HEK293 (cell line): ENCODE data around the gene FAM110A.

Experiments
- BCL11B ChIP-seq: fragments of 450-650 bp; formaldehyde crosslinking; IDR thresholded peaks from 2 replicates; pipeline ENCODE4 v1.5.1; 2016; ENCODE audit warnings: low read depth, missing biosample characterization, missing genetic modification characterization
- OVOL3 ChIP-seq: fragments of 450-650 bp; formaldehyde crosslinking; IDR thresholded peaks from 2 replicates; pipeline ENCODE4 v1.5.1; 2016; ENCODE audit warnings: missing biosample characterization, missing genetic modification characterization
- SP2 ChIP-seq: fragments of 450-650 bp; formaldehyde crosslinking; IDR thresholded peaks from 2 replicates; pipeline ENCODE4 v1.5.1; 2016; ENCODE audit warnings: missing biosample characterization, missing genetic modification characterization
- YY1 ChIP-seq: fragments of 450-650 bp; formaldehyde crosslinking; IDR thresholded peaks from 2 replicates; pipeline ENCODE4 v1.5.1; 2018; ENCODE audit warnings: missing biosample characterization, missing genetic modification characterization
- ZBTB20 ChIP-seq: fragments of 450-650 bp; formaldehyde crosslinking; IDR thresholded peaks from 2 replicates; pipeline ENCODE4 v1.5.1; 2016; ENCODE audit warnings: missing biosample characterization, missing genetic modification characterization
- ZBTB48 ChIP-seq: fragments of 450-650 bp; formaldehyde crosslinking; IDR thresholded peaks from 2 replicates; pipeline ENCODE4 v1.5.1; 2016; ENCODE audit warnings: missing biosample characterization, missing genetic modification characterization
- ZBTB7A ChIP-seq: fragments of 450-650 bp; formaldehyde crosslinking; IDR thresholded peaks from 2 replicates; pipeline ENCODE4 v1.5.1; 2016; ENCODE audit warnings: low read depth, missing biosample characterization, missing genetic modification characterization
- ZNF114 ChIP-seq: fragments of 450-650 bp; formaldehyde crosslinking; IDR thresholded peaks from 2 replicates; pipeline ENCODE4 v1.5.0; 2017; ENCODE audit warnings: missing biosample characterization, missing genetic modification characterization
- ZNF221 ChIP-seq: fragments of 450-650 bp; formaldehyde crosslinking; IDR thresholded peaks from 2 replicates; pipeline ENCODE4 v1.5.1; 2017; ENCODE audit warnings: missing biosample characterization, missing genetic modification characterization, borderline replicate concordance
- ZNF341 ChIP-seq: fragments of 450-650 bp; formaldehyde crosslinking; IDR thresholded peaks from 2 replicates; pipeline ENCODE4; 2016; ENCODE audit warnings: low read depth, missing biosample characterization, missing genetic modification characterization
- ZNF37A ChIP-seq: fragments of 450-650 bp; IDR thresholded peaks from 2 replicates; pipeline ENCODE4 v1.5.1; 2018; ENCODE audit warnings: missing biosample characterization, missing genetic modification characterization
- ZNF473 ChIP-seq: fragments of 450-650 bp; formaldehyde crosslinking; IDR thresholded peaks from 2 replicates; pipeline ENCODE4 v1.5.1; 2017; ENCODE audit warnings: missing biosample characterization, missing genetic modification characterization
- ZNF529 ChIP-seq: fragments of 450-650 bp; formaldehyde crosslinking; IDR thresholded peaks from 2 replicates; pipeline ENCODE4 v1.5.1; 2017; ENCODE audit warnings: missing genetic modification characterization, missing biosample characterization; ENCODE audit not compliant: insufficient replicate concordance
- ZNF571 ChIP-seq: fragments of 450-650 bp; formaldehyde crosslinking; IDR thresholded peaks from 2 replicates; pipeline ENCODE4 v1.5.0; 2017; ENCODE audit warnings: missing biosample characterization, missing genetic modification characterization
- ZNF677 ChIP-seq: fragments of 450-650 bp; IDR thresholded peaks from 2 replicates; pipeline ENCODE4 v1.5.0; 2018; ENCODE audit warnings: missing biosample characterization, mild to moderate bottlenecking, missing genetic modification characterization, moderate library complexity
- ZSCAN16 ChIP-seq: fragments of 450-650 bp; formaldehyde crosslinking; IDR thresholded peaks from 2 replicates; pipeline ENCODE4 v1.5.1; 2016; ENCODE audit warnings: missing biosample characterization, missing genetic modification characterization
- TF ChIP-seq, protein P1 (sequence below): fragments of 450-650 bp; formaldehyde crosslinking; IDR thresholded peaks from 2 replicates; pipeline ENCODE4 v1.5.1; 2017; ENCODE audit warnings: missing biosample characterization, missing genetic modification characterization
- TF ChIP-seq, protein P2 (sequence below): fragments of 450-650 bp; formaldehyde crosslinking; IDR thresholded peaks from 2 replicates; pipeline ENCODE4 v1.5.0; 2017; ENCODE audit warnings: missing biosample characterization, missing genetic modification characterization, borderline replicate concordance
- TF ChIP-seq, protein P3 (sequence below): fragments of 450-650 bp; formaldehyde crosslinking; IDR thresholded peaks from 2 replicates; pipeline ENCODE4 v1.5.1; 2016; ENCODE audit warnings: missing biosample characterization, missing genetic modification characterization
- TF ChIP-seq, protein P4 (sequence below): fragments of 450-650 bp; IDR thresholded peaks from 2 replicates; pipeline ENCODE4 v1.5.1; 2018; ENCODE audit warnings: missing biosample characterization, missing genetic modification characterization
- TF ChIP-seq, protein P5 (sequence below): fragments of 450-650 bp; formaldehyde crosslinking; conservative IDR thresholded peaks from 2 replicates; pipeline ENCODE4 v1.5.1; 2016; ENCODE audit warnings: low read depth, missing biosample characterization, missing genetic modification characterization
- TF ChIP-seq, protein P6 (sequence below): fragments of 450-650 bp; IDR thresholded peaks from 2 replicates; pipeline ENCODE4 v1.5.1; 2018; ENCODE audit warnings: missing biosample characterization, mild to moderate bottlenecking, missing genetic modification characterization

Gene FAM110A

DNA sequence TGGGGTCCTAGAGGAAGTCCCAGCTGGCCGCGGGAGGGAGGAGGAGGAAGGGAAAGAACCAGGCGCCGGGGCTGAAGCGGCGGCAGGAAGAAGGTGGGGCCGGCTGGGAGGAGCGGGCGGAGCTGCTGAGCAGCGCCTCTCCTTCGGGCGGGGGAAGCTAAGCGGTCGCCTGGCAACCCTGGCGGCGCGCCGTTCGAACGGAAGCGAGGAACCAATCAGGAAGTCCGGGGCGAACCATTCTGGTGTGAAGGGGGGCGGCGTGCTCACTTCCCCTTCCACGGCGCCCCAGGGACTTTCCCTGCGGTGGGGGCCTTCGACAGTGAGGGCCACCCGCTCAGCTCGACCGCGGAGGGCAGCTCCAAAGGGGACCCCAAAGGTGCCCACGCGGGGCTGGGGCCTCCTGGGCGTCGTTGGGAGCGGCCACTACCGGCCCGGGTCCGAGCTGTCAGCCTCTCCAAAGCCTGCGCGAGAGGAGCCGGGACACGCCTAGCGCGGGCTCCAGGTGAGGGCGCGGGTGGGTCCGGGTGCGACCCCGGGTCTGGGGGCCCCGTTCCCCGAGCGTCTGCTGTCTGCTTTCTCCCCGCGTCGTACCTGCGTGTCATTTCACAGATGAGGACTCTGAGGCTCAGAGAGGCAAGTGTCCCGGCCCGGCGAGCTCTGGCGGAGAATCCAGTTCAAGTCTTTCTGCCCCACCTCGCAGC lies at the start of gene FAM110A (continued):
- TF ChIP-seq, protein P1, sequence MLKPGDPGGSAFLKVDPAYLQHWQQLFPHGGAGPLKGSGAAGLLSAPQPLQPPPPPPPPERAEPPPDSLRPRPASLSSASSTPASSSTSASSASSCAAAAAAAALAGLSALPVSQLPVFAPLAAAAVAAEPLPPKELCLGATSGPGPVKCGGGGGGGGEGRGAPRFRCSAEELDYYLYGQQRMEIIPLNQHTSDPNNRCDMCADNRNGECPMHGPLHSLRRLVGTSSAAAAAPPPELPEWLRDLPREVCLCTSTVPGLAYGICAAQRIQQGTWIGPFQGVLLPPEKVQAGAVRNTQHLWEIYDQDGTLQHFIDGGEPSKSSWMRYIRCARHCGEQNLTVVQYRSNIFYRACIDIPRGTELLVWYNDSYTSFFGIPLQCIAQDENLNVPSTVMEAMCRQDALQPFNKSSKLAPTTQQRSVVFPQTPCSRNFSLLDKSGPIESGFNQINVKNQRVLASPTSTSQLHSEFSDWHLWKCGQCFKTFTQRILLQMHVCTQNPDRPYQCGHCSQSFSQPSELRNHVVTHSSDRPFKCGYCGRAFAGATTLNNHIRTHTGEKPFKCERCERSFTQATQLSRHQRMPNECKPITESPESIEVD: no peak
- TF ChIP-seq BCL11B (tag by site-specific recombination) (no peak), ZNF37A (no peak), ZNF114 (tag by site-specific recombination) (no peak), ZNF341 (tag by site-specific recombination) (peak; percentile 79), YY1 (tag by site-specific recombination) (no peak), ZNF677 (tag by site-specific recombination) (no peak), ZNF221 (tag by site-specific recombination) (no peak), ZNF473 (tag by site-specific recombination) (no peak), ZNF529 (tag by site-specific recombination) (no peak), ZSCAN16 (no peak), ZBTB48 (peak; percentile 67; the same call in 1 of the 2 replicates), OVOL3 (tag by site-specific recombination) (0 out of 2 replicates have a peak, but pooled peaks have one; percentile 19), SP2 (tag by site-specific recombination) (peak; percentile 94), ZBTB7A (tag by site-specific recombination) (peak; percentile 75; the same call in 1 of the 2 replicates), ZNF571 (tag by site-specific recombination) (no peak), ZBTB20 (tag by site-specific recombination) (peak; percentile 61; the same call in 1 of the 2 replicates)
- TF ChIP-seq, protein P2, sequence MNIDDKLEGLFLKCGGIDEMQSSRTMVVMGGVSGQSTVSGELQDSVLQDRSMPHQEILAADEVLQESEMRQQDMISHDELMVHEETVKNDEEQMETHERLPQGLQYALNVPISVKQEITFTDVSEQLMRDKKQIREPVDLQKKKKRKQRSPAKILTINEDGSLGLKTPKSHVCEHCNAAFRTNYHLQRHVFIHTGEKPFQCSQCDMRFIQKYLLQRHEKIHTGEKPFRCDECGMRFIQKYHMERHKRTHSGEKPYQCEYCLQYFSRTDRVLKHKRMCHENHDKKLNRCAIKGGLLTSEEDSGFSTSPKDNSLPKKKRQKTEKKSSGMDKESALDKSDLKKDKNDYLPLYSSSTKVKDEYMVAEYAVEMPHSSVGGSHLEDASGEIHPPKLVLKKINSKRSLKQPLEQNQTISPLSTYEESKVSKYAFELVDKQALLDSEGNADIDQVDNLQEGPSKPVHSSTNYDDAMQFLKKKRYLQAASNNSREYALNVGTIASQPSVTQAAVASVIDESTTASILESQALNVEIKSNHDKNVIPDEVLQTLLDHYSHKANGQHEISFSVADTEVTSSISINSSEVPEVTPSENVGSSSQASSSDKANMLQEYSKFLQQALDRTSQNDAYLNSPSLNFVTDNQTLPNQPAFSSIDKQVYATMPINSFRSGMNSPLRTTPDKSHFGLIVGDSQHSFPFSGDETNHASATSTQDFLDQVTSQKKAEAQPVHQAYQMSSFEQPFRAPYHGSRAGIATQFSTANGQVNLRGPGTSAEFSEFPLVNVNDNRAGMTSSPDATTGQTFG (tag by site-specific recombination): no peak
- TF ChIP-seq, protein P3, sequence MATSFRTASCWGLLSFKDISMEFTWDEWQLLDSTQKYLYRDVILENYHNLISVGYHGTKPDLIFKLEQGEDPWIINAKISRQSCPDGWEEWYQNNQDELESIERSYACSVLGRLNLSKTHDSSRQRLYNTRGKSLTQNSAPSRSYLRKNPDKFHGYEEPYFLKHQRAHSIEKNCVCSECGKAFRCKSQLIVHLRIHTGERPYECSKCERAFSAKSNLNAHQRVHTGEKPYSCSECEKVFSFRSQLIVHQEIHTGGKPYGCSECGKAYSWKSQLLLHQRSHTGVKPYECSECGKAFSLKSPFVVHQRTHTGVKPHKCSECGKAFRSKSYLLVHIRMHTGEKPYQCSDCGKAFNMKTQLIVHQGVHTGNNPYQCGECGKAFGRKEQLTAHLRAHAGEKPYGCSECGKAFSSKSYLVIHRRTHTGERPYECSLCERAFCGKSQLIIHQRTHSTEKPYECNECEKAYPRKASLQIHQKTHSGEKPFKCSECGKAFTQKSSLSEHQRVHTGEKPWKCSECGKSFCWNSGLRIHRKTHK (tag by site-specific recombination): no peak
- TF ChIP-seq, protein P4, sequence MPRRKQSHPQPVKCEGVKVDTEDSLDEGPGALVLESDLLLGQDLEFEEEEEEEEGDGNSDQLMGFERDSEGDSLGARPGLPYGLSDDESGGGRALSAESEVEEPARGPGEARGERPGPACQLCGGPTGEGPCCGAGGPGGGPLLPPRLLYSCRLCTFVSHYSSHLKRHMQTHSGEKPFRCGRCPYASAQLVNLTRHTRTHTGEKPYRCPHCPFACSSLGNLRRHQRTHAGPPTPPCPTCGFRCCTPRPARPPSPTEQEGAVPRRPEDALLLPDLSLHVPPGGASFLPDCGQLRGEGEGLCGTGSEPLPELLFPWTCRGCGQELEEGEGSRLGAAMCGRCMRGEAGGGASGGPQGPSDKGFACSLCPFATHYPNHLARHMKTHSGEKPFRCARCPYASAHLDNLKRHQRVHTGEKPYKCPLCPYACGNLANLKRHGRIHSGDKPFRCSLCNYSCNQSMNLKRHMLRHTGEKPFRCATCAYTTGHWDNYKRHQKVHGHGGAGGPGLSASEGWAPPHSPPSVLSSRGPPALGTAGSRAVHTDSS (tag by site-specific recombination): peak; percentile 52
- TF ChIP-seq, protein P5, sequence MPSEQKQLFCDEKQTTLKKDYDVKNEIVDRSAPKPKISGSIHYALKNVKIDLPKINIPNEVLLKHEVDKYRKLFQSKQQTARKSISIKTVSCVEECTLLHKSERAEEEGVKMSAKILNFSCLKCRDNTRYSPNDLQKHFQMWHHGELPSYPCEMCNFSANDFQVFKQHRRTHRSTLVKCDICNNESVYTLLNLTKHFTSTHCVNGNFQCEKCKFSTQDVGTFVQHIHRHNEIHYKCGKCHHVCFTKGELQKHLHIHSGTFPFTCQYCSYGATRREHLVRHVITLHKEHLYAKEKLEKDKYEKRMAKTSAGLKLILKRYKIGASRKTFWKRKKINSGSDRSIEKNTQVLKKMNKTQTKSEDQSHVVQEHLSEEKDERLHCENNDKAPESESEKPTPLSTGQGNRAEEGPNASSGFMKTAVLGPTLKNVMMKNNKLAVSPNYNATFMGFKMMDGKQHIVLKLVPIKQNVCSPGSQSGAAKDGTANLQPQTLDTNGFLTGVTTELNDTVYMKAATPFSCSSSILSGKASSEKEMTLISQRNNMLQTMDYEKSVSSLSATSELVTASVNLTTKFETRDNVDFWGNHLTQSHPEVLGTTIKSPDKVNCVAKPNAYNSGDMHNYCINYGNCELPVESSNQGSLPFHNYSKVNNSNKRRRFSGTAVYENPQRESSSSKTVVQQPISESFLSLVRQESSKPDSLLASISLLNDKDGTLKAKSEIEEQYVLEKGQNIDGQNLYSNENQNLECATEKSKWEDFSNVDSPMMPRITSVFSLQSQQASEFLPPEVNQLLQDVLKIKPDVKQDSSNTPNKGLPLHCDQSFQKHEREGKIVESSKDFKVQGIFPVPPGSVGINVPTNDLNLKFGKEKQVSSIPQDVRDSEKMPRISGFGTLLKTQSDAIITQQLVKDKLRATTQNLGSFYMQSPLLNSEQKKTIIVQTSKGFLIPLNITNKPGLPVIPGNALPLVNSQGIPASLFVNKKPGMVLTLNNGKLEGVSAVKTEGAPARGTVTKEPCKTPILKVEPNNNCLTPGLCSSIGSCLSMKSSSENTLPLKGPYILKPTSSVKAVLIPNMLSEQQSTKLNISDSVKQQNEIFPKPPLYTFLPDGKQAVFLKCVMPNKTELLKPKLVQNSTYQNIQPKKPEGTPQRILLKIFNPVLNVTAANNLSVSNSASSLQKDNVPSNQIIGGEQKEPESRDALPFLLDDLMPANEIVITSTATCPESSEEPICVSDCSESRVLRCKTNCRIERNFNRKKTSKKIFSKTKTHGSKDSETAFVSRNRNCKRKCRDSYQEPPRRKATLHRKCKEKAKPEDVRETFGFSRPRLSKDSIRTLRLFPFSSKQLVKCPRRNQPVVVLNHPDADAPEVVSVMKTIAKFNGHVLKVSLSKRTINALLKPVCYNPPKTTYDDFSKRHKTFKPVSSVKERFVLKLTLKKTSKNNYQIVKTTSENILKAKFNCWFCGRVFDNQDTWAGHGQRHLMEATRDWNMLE (tag by site-specific recombination): no peak
- TF ChIP-seq, protein P6, sequence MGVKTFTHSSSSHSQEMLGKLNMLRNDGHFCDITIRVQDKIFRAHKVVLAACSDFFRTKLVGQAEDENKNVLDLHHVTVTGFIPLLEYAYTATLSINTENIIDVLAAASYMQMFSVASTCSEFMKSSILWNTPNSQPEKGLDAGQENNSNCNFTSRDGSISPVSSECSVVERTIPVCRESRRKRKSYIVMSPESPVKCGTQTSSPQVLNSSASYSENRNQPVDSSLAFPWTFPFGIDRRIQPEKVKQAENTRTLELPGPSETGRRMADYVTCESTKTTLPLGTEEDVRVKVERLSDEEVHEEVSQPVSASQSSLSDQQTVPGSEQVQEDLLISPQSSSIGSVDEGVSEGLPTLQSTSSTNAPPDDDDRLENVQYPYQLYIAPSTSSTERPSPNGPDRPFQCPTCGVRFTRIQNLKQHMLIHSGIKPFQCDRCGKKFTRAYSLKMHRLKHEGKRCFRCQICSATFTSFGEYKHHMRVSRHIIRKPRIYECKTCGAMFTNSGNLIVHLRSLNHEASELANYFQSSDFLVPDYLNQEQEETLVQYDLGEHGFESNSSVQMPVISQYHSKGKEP: no peak
